ENCODE results near the gene SEC31A.

Gene SEC31A

GRCh38 chr4:82782626-82783345, 108.2 kb downstream of the SEC31A start:
- DNase-seq (ENCODE audit: low read depth, low spot score): no peak
- no peaks in the 10 kb centered on the region for H3K36me3 ChIP-seq (ENCODE audit: insufficient read depth, insufficient read length, low read length)
- H3K9me3 ChIP-seq (ENCODE audit: insufficient read depth, low read length): peaks cover 3% of the 10 kb centered on the region; the same call in 1 of the 2 replicates
- no peak for TF ChIP-seq YY1 (IDR thresholded peaks at IDR 0.05; ENCODE audit: insufficient read depth, insufficient read length)
- TF ChIP-seq SUZ12 (IDR thresholded peaks at IDR 0.05; ENCODE audit: extremely low read depth, insufficient read depth, insufficient read length): no peak
- no peak for TF ChIP-seq ZNF274 (IDR thresholded peaks at IDR 0.05; ENCODE audit: low read depth, low read length)
- H3K9ac ChIP-seq (ENCODE audit: insufficient read length, low read depth): no peak overlapping the region
- H3K4me3 ChIP-seq (ENCODE audit: insufficient read length, low read depth): no peak overlapping the region
- H3K4me1 ChIP-seq (ENCODE audit: insufficient read depth, insufficient read length): peaks cover 9% of the 10 kb centered on the region
- H3K27me3 ChIP-seq (ENCODE audit: insufficient read depth, insufficient read length): peaks cover 34% of the 10 kb centered on the region

DNA sequence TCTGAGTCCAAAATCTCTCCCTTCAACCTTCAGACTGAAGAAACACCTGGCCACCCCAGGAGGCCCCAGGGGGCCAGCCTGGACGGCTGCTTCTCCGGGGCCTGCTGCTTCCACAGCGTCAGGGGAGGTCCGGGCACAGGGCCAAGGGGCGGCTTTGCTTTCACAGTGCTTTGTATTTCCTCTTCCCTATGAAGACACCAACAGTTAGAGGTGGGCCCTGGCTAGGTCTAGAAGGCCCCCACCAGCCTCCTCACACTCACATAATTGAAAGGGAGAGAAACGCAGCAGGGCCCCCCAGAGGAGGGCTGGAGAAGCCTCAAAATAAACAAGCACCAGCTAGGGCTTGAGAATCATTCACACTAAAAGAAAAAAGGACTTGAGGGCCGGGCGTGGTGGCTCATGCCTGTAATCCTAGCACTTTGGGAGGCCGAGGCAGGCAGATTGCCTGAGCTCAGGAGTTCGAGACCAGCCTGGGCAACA, 110.2 kb downstream of the SEC31A start:
- Histone ChIP-seq H3K9me3 (ENCODE audit: insufficient read depth, low read length) (no peaks in the 10 kb centered on the region), H3K36me3 (ENCODE audit: insufficient read depth, insufficient read length, low read length) (no peaks in the 10 kb centered on the region), H3K27me3 (ENCODE audit: insufficient read depth, insufficient read length) (peaks cover 23% of the 10 kb centered on the region), H3K4me3 (ENCODE audit: insufficient read length, low read depth) (no peak overlapping the region), H3K4me1 (ENCODE audit: insufficient read depth, insufficient read length) (peaks cover 9% of the 10 kb centered on the region), H3K9ac (ENCODE audit: insufficient read length, low read depth) (no peak overlapping the region)
- no peak for DNase-seq (ENCODE audit: low read depth, low spot score)
- TF ChIP-seq SUZ12 (IDR thresholded peaks at IDR 0.05; ENCODE audit: extremely low read depth, insufficient read depth, insufficient read length): no peak
- no peak for TF ChIP-seq YY1 (IDR thresholded peaks at IDR 0.05; ENCODE audit: insufficient read depth, insufficient read length)
- TF ChIP-seq ZNF274 (IDR thresholded peaks at IDR 0.05; ENCODE audit: low read depth, low read length): no peak

DNA sequence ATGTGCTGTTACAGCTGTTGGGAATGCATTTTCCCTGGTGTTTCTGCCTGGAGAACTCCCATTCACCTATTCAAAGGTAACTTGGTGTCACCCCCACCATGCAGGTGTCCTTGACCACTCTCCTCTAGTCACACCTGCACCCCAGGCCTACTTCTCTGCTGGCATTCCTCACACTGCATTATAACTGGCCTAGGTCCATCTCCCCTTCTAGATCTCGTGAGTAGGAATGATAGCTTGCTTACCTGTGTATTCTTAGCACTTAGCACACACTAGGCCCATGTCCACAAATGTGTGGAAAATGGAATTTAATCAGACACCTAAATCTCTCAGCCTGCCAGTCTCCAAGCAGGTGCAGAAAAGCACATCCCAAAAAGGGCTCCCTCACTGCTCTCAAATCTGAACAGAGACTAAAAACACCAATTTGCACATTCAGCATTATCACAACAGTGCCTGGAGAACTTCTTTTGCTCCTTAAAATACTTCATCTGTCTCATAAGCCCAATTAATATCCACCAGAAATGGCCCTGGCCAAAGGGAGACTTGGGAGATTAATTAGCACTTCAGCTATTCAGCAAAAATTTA, 110.7 kb downstream of the SEC31A start:
- DNase-seq (ENCODE audit: low read depth, low spot score): no peak
- Histone ChIP-seq H3K27me3 (ENCODE audit: insufficient read depth, insufficient read length) (peaks cover 23% of the 10 kb centered on the region), H3K4me1 (ENCODE audit: insufficient read depth, insufficient read length) (peaks cover 9% of the 10 kb centered on the region), H3K36me3 (ENCODE audit: insufficient read depth, insufficient read length, low read length) (no peaks in the 10 kb centered on the region), H3K9me3 (ENCODE audit: insufficient read depth, low read length) (no peaks in the 10 kb centered on the region), H3K4me3 (ENCODE audit: insufficient read length, low read depth) (no peak overlapping the region), H3K9ac (ENCODE audit: insufficient read length, low read depth) (no peak overlapping the region)
- TF ChIP-seq SUZ12 (IDR thresholded peaks at IDR 0.05; ENCODE audit: extremely low read depth, insufficient read depth, insufficient read length): no peak

- H3K9ac ChIP-seq (ENCODE audit: insufficient read length, low read depth): no peak overlapping the region
- DNase-seq (ENCODE audit: low read depth, low spot score): no peak
- TF ChIP-seq YY1 (IDR thresholded peaks at IDR 0.05; ENCODE audit: insufficient read depth, insufficient read length): no peak
- TF ChIP-seq SUZ12 (IDR thresholded peaks at IDR 0.05; ENCODE audit: extremely low read depth, insufficient read depth, insufficient read length): no peak
- no peak for TF ChIP-seq ZNF274 (IDR thresholded peaks at IDR 0.05; ENCODE audit: low read depth, low read length)
- no peak overlapping the region for H3K4me3 ChIP-seq (ENCODE audit: insufficient read length, low read depth)
- H3K9me3 ChIP-seq (ENCODE audit: insufficient read depth, low read length): no peaks in the 10 kb centered on the region
- H3K27me3 ChIP-seq (ENCODE audit: insufficient read depth, insufficient read length): peaks cover 13% of the 10 kb centered on the region
- H3K4me1 ChIP-seq (ENCODE audit: insufficient read depth, insufficient read length): peaks cover 13% of the 10 kb centered on the region
- no peaks in the 10 kb centered on the region for H3K36me3 ChIP-seq (ENCODE audit: insufficient read depth, insufficient read length, low read length)
Observed at GRCh38 chr4:82779032-82779431, 111.9 kb downstream of the SEC31A start.

DNA sequence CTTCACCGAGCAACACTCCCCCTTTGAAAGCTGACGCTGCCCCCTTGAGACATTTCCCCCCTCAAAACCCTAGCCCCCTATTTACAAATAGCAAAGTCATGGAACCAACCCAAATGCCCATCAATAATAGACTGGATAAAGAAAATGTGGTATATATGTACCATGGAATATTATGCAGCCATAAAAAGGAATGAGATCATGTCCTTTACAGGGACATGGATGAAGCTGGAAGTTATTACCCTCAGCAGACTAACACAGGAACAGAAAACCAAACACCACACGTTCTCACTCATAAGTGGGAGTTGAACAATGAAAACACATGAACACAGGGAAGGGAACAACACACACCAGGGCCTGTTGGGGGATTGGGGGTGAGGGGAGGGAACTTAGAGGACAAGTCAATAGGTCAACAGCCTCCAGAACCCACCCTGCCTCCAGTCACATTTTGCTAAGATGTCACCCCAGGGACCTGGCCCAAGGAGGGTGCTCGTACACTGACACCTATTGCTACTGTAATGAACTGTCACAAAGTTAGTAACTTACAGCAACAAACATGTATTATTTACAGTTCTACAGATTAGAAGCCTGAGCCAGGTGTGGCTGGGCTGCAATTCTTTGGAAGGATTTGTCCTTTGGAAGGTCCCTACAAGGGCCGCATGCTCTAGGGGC, 113.0 kb downstream of the SEC31A start:
- H3K9me3 ChIP-seq (ENCODE audit: insufficient read depth, low read length): no peaks in the 10 kb centered on the region
- H3K4me1 ChIP-seq (ENCODE audit: insufficient read depth, insufficient read length): peaks cover 12% of the 10 kb centered on the region
- H3K9ac ChIP-seq (ENCODE audit: insufficient read length, low read depth): no peak overlapping the region
- H3K27me3 ChIP-seq (ENCODE audit: insufficient read depth, insufficient read length): peaks cover 11% of the 10 kb centered on the region
- TF ChIP-seq ZNF274 (IDR thresholded peaks at IDR 0.05; ENCODE audit: low read depth, low read length): no peak
- no peak for TF ChIP-seq SUZ12 (IDR thresholded peaks at IDR 0.05; ENCODE audit: extremely low read depth, insufficient read depth, insufficient read length)
- TF ChIP-seq YY1 (IDR thresholded peaks at IDR 0.05; ENCODE audit: insufficient read depth, insufficient read length): no peak
- DNase-seq (ENCODE audit: low read depth, low spot score): no peak
- no peak overlapping the region for H3K4me3 ChIP-seq (ENCODE audit: insufficient read length, low read depth)
- H3K36me3 ChIP-seq (ENCODE audit: insufficient read depth, insufficient read length, low read length): no peaks in the 10 kb centered on the region

- no peak for TF ChIP-seq YY1 (IDR thresholded peaks at IDR 0.05; ENCODE audit: insufficient read depth, insufficient read length)
- no peak for TF ChIP-seq SUZ12 (IDR thresholded peaks at IDR 0.05; ENCODE audit: extremely low read depth, insufficient read depth, insufficient read length)
- no peak for TF ChIP-seq ZNF274 (IDR thresholded peaks at IDR 0.05; ENCODE audit: low read depth, low read length)
Observed at GRCh38 chr4:82776925-82777542, 113.9 kb downstream of the SEC31A start.

GRCh38 chr4:82775243-82775642, 115.7 kb downstream of the SEC31A start:
- Histone ChIP-seq H3K27me3 (ENCODE audit: insufficient read depth, insufficient read length) (no peaks in the 10 kb centered on the region), H3K4me3 (ENCODE audit: insufficient read length, low read depth) (no peak overlapping the region), H3K9ac (ENCODE audit: insufficient read length, low read depth) (no peak overlapping the region), H3K36me3 (ENCODE audit: insufficient read depth, insufficient read length, low read length) (peaks cover 2% of the 10 kb centered on the region), H3K4me1 (ENCODE audit: insufficient read depth, insufficient read length) (peaks cover 4% of the 10 kb centered on the region), H3K9me3 (ENCODE audit: insufficient read depth, low read length) (no peaks in the 10 kb centered on the region)
- TF ChIP-seq ZNF274 (IDR thresholded peaks at IDR 0.05; ENCODE audit: low read depth, low read length): no peak
- TF ChIP-seq YY1 (IDR thresholded peaks at IDR 0.05; ENCODE audit: insufficient read depth, insufficient read length): no peak
- no peak for TF ChIP-seq SUZ12 (IDR thresholded peaks at IDR 0.05; ENCODE audit: extremely low read depth, insufficient read depth, insufficient read length)
- DNase-seq (ENCODE audit: low read depth, low spot score): no peak

More at GRCh38 chr4:82776925-82777542, 113.9 kb downstream of the SEC31A start:
- Histone ChIP-seq H3K4me1 (ENCODE audit: insufficient read depth, insufficient read length) (peaks cover 8% of the 10 kb centered on the region), H3K9ac (ENCODE audit: insufficient read length, low read depth) (no peak overlapping the region), H3K27me3 (ENCODE audit: insufficient read depth, insufficient read length) (peaks cover 3% of the 10 kb centered on the region), H3K36me3 (ENCODE audit: insufficient read depth, insufficient read length, low read length) (peaks cover 2% of the 10 kb centered on the region), H3K4me3 (ENCODE audit: insufficient read length, low read depth) (no peak overlapping the region), H3K9me3 (ENCODE audit: insufficient read depth, low read length) (no peaks in the 10 kb centered on the region)
- DNase-seq (ENCODE audit: low read depth, low spot score): no peak

Data from NT2/D1 (cell line).